BJ (cell line): ENCODE measurements around the gene BMF. TPM values are rescaled to one million over a fixed set of nuclear protein-coding genes. Genes with fewer than 3 reads are reported as not detected.
"Not testable (repeated sequence)": the region's sequence is repeated elsewhere in the genome, so short reads cannot be mapped to it uniquely, and the experiment has no call there.

Source experiments
- CTCF ChIA-PET: fragments of 350-600 bp; formaldehyde crosslinking; extraction: SDS; loops from one replicate; lab custom pipeline; 2021; ENCODE audit warnings: antibody characterized with exemption, inconsistent platforms; lab: Yijun Ruan, JAX
- POLR2A ChIA-PET: fragments of 300-600 bp; sonication (Branson Sonifier 250); formaldehyde crosslinking; extraction: SDS; loops from one replicate; lab custom pipeline; 2021; ENCODE audit warnings: antibody characterized with exemption; lab: Charles Lee
- DNase-seq: peaks from one replicate; pipeline ENCODE4 v3.0.0-alpha.2; 2011; ENCODE audit warnings: low read depth
- H3K27me3 ChIP-seq: 2 replicates; pipeline ENCODE4 v1.6.0; 2011; ENCODE audit warnings: low read length; ENCODE audit not compliant: control insufficient read depth, insufficient read depth
- H3K36me3 ChIP-seq: 2 replicates; pipeline ENCODE4 v1.5.1; 2011; ENCODE audit warnings: low read length; ENCODE audit not compliant: control insufficient read depth, insufficient read depth
- H3K4me3 ChIP-seq: 2 replicates; pipeline ENCODE4 v1.5.1; 2011; ENCODE audit warnings: low read depth, mild to moderate bottlenecking, control low read depth, low read length
- CTCF ChIP-seq: IDR thresholded peaks from 2 replicates; pipeline ENCODE4 v1.5.1; 2011; ENCODE audit warnings: low read depth, mild to moderate bottlenecking, control low read depth, inconsistent platforms, low read length, moderate library complexity; ENCODE audit not compliant: insufficient read depth
- polyA plus RNA-seq: library from polyadenylated mRNA; depleted of rRNA; stranded (reverse); fragments of >200 nt; gene quantifications from 2 replicates; pipeline ENCODE4 v1.2.3, GENCODE V29; 2011

Gene BMF
- polyA plus RNA-seq, 1 experiment = 8.3 TPM

DNA sequence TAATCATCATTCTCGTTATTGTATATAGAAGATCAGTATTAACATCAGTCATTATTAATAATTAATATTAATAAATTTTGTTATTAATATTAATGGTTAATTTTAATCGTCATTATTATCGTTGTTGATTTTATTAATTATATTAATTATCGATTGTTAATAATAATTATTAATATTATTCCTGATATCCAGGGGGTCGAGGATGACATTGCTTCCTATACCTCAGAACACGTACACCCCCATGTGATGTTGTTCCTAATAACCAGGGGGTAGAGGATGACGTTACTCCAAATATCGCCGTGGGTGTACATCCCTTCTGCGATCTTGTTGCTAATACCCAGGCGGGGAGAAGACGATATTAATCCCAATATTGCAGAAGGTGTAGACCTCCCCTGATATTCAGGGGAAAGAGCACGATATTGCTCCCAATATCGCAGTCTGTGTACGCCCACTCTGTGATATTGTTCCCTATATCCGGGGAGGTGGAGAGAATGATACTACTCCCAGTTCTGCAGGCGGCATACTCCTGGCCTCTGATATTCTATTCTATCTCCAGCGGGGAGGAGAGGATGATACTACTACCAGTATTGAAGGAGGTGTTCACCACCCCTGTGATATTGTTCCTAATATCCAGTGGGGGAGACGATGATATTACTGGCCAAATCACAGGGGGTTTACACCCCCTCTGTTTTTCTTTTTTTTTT is 22.3 kb upstream of the BMF start:
- POLR2A ChIA-PET = no interaction called here
- CTCF ChIA-PET = no interaction called here
- no peak for DNase-seq
- no peak overlapping the region for H3K4me3 ChIP-seq
- H3K36me3 ChIP-seq = no peaks in the 10 kb centered on the region
- TF ChIP-seq CTCF = no peak
- H3K27me3 ChIP-seq = no peaks in the 10 kb centered on the region; the same call in 1 of the 2 replicates

GRCh38 chr15:40130118-40130517 is 21.4 kb upstream of the BMF start:
- Histone ChIP-seq H3K4me3 (no peak overlapping the region), H3K27me3 (no peaks in the 10 kb centered on the region; the same call in 1 of the 2 replicates), H3K36me3 (no peaks in the 10 kb centered on the region)
- ChIA-PET POLR2A (no interaction called here), CTCF (no interaction called here)
- no peak for DNase-seq
- TF ChIP-seq CTCF = no peak

DNA sequence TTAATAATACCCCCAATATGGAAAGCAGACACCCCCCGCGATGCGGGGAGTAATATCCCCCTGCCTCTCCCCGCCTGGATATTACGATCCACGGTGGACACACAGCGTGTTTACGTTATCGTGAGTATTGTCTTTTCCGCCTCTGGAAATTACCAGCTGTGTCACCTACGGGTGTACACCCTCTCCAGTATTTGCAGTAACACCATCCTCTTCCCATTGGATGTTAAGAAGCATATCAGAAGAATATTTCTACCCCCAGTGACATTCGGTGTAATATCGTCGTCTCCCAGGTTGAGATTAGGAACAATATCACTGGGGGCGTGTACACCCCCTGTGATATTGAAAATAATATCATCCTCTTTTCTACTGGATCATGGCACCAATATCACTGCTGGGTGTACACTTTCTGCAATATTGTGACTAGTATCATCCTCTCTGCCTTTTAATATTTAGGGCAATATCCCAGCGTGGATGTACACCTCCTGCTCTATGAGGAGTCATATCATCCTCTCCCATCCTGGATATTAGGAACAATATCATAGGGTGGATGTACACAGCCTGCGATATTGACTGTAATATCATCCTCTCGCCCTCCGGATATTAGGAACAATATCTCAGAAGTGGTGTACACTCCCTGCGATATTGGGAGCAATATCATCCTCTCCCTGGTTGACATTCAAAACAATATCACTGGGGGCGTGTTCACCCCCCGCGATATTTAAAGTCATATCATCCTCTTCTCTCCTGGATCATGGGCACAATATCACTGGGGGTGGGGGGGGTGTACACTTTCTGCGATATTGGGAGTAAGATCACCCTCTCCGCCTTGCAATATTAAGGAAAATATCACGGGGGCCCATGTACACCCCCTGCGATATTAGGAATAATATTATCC is 20.3 kb upstream of the BMF start:
- no peaks in the 10 kb centered on the region; the same call in 1 of the 2 replicates for H3K27me3 ChIP-seq
- DNase-seq = no peak
- H3K4me3 ChIP-seq = no peak overlapping the region
- ChIA-PET POLR2A (no interaction called here), CTCF (interaction anchor here (0.7 kb wide), 1 partner anchor 88 kb away, joined by 3 read pairs; no protein-coding TSS in a partner anchor)
- H3K36me3 ChIP-seq = no peaks in the 10 kb centered on the region
- no peak for TF ChIP-seq CTCF

DNA sequence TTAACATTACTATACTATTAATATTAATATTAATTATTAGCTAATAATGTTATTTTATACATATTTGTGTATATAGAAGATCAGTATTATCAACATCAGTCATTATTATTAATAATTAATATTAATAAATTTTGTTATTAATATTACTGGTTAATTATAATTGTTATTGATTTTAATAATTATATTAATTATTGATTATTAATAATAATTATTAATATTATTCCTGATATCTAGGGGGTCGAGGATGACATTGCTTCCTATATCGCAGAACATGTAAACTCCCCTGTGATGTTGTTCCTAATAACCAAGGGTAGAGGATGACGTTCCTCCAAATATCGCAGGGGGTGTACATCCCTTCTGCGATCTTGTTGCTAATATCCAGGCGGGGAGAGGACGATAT is 17.3 kb upstream of the BMF start:
- H3K4me3 ChIP-seq = no peak overlapping the region
- H3K36me3 ChIP-seq = no peaks in the 10 kb centered on the region
- ChIA-PET CTCF (no interaction called here), POLR2A (no interaction called here)
- no peak for TF ChIP-seq CTCF
- peaks cover 5% of the 10 kb centered on the region; the same call in 1 of the 2 replicates for H3K27me3 ChIP-seq
- DNase-seq = no peak

DNA sequence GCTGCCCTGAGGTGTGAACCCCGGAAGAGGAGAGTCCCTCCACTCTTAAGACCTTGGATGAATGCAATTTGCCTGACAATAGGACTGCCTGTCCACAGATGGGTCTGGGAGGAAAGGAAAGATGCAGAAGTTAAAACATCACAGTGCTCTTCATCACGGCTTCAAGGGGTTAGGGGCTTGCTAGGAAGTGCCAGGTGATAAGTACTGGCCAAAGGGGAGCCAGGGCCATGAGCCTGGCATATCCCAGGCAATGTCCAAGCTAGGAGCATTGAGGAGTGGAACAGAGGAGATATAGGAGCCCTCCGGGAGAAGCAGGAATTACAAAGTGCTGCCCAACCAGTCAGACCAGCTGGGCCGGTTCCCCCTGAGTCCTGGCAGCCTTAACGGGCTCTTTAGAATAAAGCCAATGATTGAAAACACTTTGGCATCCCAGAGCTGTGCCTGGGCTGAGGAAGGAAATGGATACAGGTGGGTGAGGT is 16.2 kb upstream of the BMF start:
- CTCF ChIA-PET, POLR2A ChIA-PET, H3K27me3 ChIP-seq, H3K36me3 ChIP-seq, H3K4me3 ChIP-seq, DNase-seq: not testable (repeated sequence)

- POLR2A ChIA-PET, H3K36me3 ChIP-seq, DNase-seq, H3K27me3 ChIP-seq, H3K4me3 ChIP-seq: not testable (repeated sequence)
- CTCF ChIA-PET = interaction anchor here (1.4 kb wide), 1 partner anchor 20 kb away, joined by 4 read pairs; no protein-coding TSS in a partner anchor
Measured at GRCh38 chr15:40124333-40124732, 15.7 kb upstream of the BMF start.

GRCh38 chr15:40123863-40124262 is 15.2 kb upstream of the BMF start:
- H3K36me3 ChIP-seq, H3K4me3 ChIP-seq, DNase-seq, H3K27me3 ChIP-seq, POLR2A ChIA-PET: not testable (repeated sequence)
- CTCF ChIA-PET = interaction anchor here (1.2 to 1.4 kb wide), 3 partner anchors 15 to 31 kb away, joined by 3 to 4 read pairs (median 3); no protein-coding TSS in a partner anchor

DNA sequence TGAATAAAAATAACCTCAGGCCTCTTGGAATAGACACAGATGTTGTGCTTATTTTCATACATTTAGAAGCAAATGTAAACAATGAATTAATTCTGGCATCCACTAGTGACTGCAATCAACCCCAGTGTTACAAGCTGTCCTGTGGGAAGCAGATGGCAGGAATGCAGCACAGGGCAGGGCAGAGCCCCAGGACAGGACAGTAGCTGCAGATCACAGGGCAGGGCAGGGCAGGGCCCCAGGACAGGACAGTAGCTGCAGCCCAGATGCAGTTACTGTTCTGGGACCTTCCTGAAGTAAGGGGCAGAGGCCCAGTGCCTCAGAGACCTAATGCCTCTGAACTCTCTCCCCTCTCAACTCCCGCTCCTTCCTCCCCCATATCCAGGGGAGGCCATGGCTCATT is 14.3 kb upstream of the BMF start:
- CTCF ChIA-PET = interaction anchor here (1.2 to 1.4 kb wide), 3 partner anchors 14 to 31 kb away, joined by 3 to 4 read pairs (median 3); no protein-coding TSS in a partner anchor
- DNase-seq, H3K36me3 ChIP-seq, H3K27me3 ChIP-seq, POLR2A ChIA-PET, H3K4me3 ChIP-seq: not testable (repeated sequence)
